Mesothelial cell of epicardium (in vitro differentiated cells): ENCODE measurements around the gene PLA2G4E. TPM values are rescaled to one million over a fixed set of nuclear protein-coding genes. Genes with fewer than 3 reads are reported as not detected.

Experiments
- DNase-seq, 2 experiments: peaks; one replicate each; pipeline ENCODE4 v3.0.0; 2021; ENCODE audit warnings: low spot score in 2 of 2; ENCODE audit not compliant: unreplicated experiment in 2 of 2
- H3K27ac Mint-ChIP-seq: 2 replicates; pipeline ENCODE4 v1.8.0; 2021; ENCODE audit warnings: mixed read lengths
- H3K27me3 Mint-ChIP-seq: 2 replicates; pipeline ENCODE4 v1.8.0; 2021; ENCODE audit warnings: low read depth, mixed read lengths
- H3K36me3 Mint-ChIP-seq: 2 replicates; pipeline ENCODE4 v1.8.0; 2021; ENCODE audit warnings: mixed read lengths
- H3K4me1 Mint-ChIP-seq: 2 replicates; pipeline ENCODE4 v1.8.0; 2021; ENCODE audit warnings: mixed read lengths
- H3K4me3 Mint-ChIP-seq: 2 replicates; pipeline ENCODE4 v1.8.0; 2021; ENCODE audit warnings: mild to moderate bottlenecking, moderate library complexity, mixed read lengths
- H3K9me3 Mint-ChIP-seq: 2 replicates; pipeline ENCODE4 v1.8.0; 2021; ENCODE audit warnings: mixed read lengths
- total RNA-seq: library from RNA; stranded (reverse); gene quantifications from 3 replicates; pipeline ENCODE4 v1.2.1, GENCODE V29; 2021
- TF ChIP-seq, protein P1 (sequence below): fragments of 200-600 bp; sonication (generic); IDR thresholded peaks from one replicate; pipeline ENCODE4 v1.5.0; 2021; ENCODE audit warnings: antibody characterized with exemption; ENCODE audit not compliant: unreplicated experiment

Gene PLA2G4E
- total RNA-seq, 1 donor from 2014 or later, result not detected

DNA sequence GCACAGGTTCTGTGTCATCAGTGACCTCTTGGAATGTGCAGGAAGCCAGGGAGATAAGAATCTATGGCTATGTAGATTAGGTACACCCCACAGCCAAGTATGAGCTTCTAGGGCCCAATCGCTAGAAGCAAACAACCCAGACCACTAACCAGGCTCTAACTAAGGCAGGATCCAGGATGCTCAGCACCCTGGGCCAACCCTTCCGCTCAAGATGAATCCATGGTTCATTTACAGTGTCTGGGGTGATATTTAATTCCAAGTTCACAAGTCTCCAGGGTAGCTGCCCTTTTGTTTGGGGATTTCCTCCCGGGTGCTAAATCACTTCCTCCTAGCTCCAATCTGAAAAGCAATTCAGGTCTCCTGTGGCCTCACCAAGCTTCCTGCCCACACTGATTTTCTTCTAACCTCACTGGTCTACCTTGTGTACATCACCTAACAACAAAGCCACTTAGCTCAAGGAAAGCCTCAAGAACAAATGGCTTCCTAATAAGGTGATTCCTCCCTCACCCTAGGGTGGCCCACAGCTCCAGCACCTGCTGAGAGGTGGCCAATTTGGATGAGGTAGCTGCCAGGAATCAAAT lies 50.9 kb downstream of the PLA2G4E start:
- Mint-ChIP-seq H3K9me3 (no peaks in the 10 kb centered on the region), H3K27ac (peak overlapping the region; percentile 15), H3K27me3 (no peaks in the 10 kb centered on the region), H3K4me1 (peaks cover 31% of the 10 kb centered on the region), H3K36me3 (no peaks in the 10 kb centered on the region), H3K4me3 (no peak overlapping the region)
- DNase-seq, result no peak
- TF ChIP-seq, protein P1, sequence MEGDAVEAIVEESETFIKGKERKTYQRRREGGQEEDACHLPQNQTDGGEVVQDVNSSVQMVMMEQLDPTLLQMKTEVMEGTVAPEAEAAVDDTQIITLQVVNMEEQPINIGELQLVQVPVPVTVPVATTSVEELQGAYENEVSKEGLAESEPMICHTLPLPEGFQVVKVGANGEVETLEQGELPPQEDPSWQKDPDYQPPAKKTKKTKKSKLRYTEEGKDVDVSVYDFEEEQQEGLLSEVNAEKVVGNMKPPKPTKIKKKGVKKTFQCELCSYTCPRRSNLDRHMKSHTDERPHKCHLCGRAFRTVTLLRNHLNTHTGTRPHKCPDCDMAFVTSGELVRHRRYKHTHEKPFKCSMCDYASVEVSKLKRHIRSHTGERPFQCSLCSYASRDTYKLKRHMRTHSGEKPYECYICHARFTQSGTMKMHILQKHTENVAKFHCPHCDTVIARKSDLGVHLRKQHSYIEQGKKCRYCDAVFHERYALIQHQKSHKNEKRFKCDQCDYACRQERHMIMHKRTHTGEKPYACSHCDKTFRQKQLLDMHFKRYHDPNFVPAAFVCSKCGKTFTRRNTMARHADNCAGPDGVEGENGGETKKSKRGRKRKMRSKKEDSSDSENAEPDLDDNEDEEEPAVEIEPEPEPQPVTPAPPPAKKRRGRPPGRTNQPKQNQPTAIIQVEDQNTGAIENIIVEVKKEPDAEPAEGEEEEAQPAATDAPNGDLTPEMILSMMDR, result no peak

DNA sequence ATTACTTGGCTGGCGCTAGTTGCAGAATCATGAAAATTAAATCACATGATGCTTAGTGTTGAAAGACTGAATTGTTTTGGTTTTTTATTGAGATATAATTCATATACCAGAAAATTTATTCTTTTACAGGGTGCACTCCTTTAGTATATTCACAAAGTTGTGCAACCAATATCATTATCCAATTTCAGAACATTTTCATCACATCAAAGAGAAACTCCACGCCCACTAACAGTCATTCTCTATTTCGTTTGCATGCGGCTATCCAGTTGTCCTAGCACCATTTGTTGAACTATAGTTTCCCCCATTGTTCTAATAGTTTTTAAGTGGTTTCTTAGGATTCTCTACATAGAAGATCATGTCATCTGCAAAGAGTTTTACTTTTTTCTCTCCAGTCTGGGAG lies 52.1 kb downstream of the PLA2G4E start:
- Mint-ChIP-seq H3K4me3 (no peak overlapping the region), H3K4me1 (peaks cover 31% of the 10 kb centered on the region), H3K9me3 (no peaks in the 10 kb centered on the region), H3K36me3 (no peaks in the 10 kb centered on the region), H3K27ac (no peak overlapping the region), H3K27me3 (no peaks in the 10 kb centered on the region)
- TF ChIP-seq, protein P1, result no peak
- no peak for DNase-seq

DNA sequence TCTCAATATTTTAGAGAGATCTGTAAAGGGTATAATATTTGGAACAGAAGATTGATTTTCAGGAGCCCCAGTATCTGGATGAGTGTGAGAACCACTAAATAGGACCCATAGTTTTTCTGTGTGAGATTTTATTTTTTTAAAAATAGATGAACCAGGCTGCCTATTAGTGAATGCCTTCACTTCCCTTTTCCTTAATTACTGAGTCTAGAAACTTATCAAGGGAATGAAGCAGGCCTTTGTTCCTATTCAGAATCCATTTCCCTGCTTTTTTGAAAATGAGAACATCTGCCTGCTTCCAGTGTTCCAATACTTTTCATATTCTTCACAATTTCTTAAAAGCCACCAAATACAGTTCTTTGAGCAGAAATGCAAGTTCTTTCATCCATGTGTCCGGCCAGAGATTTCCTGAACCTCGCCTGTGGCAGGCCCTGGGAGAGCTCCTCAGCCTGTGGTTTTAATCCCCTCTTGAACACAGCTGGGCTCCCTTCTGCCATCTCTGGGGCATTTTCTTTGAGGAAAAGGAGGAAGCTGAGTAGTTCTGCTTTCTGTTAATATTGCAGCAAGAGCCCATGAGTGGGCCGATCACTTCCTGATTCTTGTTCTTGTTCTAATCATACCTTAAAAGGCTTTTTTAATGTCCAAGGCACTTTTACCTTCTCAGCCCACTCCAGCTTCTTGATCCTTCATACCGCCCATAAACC lies 53.2 kb downstream of the PLA2G4E start:
- Mint-ChIP-seq H3K4me1 (peaks cover 28% of the 10 kb centered on the region), H3K27ac (peak overlapping the region; percentile 48), H3K4me3 (no peak overlapping the region), H3K27me3 (no peaks in the 10 kb centered on the region), H3K9me3 (no peaks in the 10 kb centered on the region), H3K36me3 (no peaks in the 10 kb centered on the region)
- TF ChIP-seq, protein P1, result no peak
- no peak for DNase-seq

DNA sequence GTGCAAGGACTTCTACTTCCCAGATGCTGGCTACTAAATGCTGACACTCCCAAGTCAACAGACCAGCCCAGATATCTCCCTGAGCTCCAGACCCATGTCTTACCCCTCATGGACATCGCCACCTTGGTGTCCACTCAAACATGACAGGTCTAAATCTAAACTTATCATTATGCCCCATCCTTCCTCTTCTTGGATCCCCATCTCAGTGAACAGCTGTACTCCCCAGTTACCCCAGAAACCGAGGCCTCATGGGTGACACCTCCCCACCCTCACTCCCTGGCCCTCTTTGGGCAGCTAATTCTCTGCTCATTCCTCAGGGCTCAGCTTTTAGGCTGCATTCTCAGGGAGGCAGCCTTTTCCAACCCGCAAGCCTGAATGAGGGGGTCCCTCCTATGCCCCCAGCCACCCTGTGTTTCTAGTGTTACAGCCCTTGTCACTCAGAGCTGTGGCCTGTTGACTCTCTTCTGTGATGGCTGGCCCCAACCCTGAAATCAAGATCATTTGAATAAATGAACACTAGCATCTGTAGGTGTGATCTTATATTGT lies 53.8 kb downstream of the PLA2G4E start:
- TF ChIP-seq, protein P1, result no peak
- H3K27me3 Mint-ChIP-seq, result no peaks in the 10 kb centered on the region
- H3K9me3 Mint-ChIP-seq, result peaks cover 4% of the 10 kb centered on the region
- no peak overlapping the region for H3K4me3 Mint-ChIP-seq
- no peak for DNase-seq
- H3K27ac Mint-ChIP-seq, result no peak overlapping the region
- H3K4me1 Mint-ChIP-seq, result peaks cover 27% of the 10 kb centered on the region
- H3K36me3 Mint-ChIP-seq, result peaks cover 1% of the 10 kb centered on the region

DNA sequence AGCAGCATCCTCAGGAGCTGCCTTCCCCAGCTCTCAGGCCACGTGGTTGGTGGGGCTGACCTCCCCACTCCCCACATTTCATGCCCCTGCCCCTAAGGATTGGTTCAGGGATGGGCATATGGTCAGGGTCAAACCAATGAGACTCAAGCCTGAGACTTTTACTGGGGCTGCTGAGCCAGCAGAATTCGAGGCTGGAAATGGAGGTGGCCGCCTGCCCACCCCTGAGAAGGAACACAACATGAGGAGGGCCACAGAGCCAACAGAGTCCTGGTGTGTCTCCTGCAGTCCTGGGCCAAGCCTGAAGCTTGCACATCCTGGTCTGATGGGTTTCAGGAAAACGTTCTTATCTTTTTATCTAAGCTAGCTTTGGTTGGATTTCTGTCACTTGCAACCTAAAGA lies 54.4 kb downstream of the PLA2G4E start:
- Mint-ChIP-seq H3K4me3 (no peak overlapping the region), H3K27me3 (no peaks in the 10 kb centered on the region), H3K36me3 (peaks cover 4% of the 10 kb centered on the region), H3K27ac (no peak overlapping the region), H3K4me1 (peaks cover 31% of the 10 kb centered on the region), H3K9me3 (peaks cover 8% of the 10 kb centered on the region)
- no peak for DNase-seq
- TF ChIP-seq, protein P1, result no peak
